HuH-7.5 (cell line): ENCODE data around the gene PRDM16.
"Not testable (repeated sequence)": the region's sequence is repeated elsewhere in the genome, so short reads cannot be mapped to it uniquely, and the experiment has no call there.

Source experiments
- DNase-seq: peaks from one replicate; pipeline ENCODE4 v3.0.0; 2011; ENCODE audit warnings: low spot score

PRDM16 gene

DNA sequence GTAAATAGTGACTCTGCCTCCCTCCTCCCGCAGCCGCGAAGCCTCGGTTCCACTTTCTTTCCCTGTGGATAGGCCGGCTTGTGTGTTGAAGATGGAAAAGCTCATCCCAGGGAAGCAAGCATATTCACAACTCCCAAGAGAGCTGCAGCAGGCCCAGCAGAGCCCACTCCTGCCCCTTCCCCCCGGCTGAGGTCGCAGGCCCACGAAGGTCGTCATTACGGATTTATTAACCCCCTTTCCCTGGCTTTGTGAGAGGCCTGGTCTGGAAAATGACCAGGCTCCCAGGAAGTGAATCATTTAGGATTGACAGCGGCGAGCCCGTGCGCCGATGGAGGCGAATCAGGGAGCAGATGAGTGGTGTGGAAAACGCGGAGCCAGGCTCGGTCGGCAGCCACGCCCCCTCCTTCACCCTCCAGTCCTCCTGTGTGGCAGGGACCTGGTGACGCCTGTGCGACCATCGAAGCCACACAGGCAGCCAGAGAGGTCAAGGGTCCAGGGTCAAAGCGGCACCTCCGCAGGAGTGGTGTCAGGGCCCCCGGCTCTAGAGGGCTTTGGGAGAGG, 93.4 kb downstream of the PRDM16 start:
- no peak for DNase-seq

DNA sequence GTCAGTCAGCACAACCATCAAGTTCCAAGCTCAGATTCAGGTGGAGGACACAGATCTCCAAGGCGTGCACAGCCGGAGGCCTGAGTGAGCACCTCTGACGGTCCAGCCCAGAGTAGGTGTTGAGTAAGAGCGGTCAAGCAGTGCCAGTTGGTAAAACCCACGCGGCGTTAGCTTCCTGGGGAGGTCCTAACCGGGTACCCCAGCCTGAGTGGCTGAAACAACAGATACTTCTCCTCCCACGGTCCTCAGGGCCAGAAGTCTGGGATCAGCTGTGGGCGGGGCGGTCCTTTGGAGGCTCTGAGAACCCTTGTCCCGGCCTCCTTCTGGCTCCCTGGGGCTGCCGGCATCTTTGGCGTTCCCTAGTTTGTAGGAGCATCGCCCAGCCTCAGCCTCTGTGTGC, 94.4 kb downstream of the PRDM16 start:
- no peak for DNase-seq

DNA sequence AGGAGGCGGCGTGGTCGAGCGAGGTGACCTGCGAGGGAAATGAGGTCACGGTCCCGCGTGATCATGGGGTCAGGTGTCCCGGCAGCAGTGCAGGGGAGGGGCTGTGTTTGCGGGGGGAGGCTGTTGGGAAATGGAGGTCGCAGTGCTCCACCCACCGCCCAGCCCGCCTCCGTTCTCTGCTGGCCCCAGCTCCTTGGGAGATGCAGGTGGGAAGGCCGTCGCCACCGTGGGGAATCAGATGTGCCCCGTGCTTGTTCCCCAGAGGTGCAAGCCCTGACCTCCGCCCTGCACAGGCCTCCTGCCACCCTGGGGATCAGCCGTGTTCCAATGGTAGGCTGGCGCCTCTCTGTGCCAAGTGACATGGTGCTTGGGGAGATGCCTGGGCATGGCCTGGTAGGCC, 95.7 kb downstream of the PRDM16 start:
- DNase-seq = no peak

GRCh38 chr1:3165189-3165588, 96.2 kb downstream of the PRDM16 start:
- not testable (repeated sequence) for DNase-seq

DNA sequence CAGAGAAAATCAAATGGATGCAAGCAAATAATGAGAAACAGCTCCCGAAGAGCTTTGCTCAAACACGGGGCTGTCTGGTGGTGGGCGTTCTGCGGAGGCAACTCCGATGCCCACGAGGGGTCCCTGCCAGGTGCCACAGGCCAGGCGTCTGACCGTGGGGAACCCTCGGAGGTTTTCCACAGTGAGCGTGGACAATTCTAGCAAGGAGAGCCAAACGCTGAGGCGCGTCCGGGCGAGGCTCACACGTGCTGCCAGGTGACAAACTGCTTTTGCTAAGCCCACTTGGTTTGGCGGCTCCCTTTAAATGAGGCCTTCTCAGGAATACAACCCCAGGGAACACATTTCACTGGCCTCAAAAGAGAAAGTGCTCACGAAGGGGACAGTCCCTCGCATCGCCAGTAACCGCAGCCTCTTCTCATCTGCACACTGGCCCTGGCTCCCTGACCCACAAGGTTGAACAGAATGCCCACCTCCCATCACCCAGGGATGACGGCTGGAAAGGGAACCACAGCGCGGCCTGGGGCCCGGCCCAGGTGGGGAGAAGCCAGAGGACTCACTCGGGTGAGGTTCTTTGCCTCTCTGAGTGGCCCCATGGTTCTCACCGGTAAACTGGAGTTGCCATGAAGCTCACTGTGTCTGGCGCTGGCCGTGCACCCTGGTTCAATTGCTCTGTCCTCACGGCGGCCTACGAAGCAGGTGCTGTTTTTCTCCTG, 97.4 kb downstream of the PRDM16 start:
- no peak for DNase-seq

- no peak for DNase-seq
These were observed 98.3 kb downstream of the PRDM16 start for GRCh38 chr1:3167255-3167654.

- DNase-seq = no peak
These were observed 99.7 kb downstream of the PRDM16 start for GRCh38 chr1:3168678-3169077.

DNA sequence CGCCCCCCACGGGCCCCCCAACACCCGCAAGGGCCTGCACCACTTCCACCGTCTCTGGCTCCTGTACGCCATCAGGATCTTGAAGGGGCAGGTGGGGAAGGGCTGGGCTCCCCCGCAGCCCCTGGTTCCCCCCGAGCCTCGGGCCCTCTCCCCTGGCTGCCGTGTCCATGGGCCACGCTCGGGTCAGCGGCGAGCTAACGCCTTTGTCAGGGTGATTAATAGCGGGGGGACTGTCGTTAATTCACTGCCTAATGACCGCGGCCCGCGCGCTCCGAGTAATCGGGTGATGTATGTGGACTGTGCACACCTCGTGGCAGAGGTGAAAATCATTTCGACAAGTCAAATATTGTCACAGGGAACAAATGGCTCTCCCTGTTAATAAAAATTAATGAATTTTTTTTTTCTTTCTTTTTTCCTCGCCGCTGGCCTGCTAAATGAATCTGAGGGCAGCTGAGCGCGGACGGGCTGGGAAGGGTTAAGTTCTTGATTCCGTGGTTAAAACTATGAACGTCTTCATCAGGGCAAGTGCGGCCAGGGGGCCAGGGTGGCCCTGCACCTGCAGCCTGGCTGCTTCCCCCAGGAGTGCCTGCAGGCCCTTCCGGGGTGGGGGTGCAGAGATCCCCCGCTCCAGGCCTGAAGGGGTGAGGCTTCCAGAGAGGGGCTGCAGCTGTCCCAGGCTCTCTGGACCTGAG, 100.8 kb downstream of the PRDM16 start:
- DNase-seq = no peak

- DNase-seq = peak; percentile 85
These were observed 101.8 kb downstream of the PRDM16 start for GRCh38 chr1:3170561-3171453.

DNA sequence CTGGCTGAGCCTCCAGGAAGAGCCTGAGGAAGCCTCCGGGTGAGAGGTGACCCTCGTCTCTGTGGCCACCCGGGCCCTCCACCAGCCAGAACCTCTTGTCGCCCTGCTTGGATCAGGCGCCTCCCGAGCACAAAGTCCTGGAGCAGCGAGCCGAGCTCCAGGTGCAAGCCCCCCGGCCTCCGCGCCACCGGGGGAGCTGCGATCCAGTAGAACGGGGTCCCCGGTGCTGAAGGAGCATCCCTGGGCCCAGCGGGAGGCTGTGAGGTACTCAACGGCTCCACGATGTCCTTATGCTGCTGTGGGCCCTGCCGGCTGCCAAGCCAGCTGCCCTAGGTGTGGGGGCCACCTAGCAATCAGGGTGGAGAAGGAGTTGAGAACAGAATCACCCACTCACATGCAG, 102.8 kb downstream of the PRDM16 start:
- no peak for DNase-seq

GRCh38 chr1:3172431-3173380, 103.7 kb downstream of the PRDM16 start:
- DNase-seq = no peak

DNA sequence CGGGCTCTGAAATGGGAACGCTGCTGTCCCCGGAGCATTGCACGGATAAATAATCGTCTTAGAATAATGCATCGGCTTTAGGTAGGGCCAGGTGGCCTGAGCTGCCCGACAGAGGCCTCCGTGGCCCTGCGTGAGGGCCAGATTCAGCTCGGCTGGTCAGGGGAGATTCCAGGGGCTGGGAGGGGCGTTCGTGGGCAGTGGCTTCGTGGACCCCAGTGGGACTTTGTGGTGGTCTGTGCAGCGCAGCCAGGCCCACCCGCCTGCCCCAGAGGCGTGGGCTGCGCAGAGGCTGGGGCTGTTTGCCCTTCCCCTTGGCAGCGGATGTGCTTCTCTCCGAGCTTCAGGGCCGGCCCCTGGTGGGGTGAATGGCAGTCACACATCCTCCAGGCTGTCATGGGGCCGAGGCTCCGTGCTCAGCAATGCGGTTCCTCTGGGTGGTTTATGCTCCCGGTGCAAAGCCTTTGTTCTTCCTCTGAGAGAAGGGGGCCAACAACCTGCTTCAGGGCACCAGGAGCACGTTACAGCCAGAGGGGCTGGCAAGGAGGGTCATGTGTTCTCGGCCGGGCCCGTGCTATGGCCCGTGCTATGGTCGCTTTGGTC, 104.5 kb downstream of the PRDM16 start:
- DNase-seq = no peak

- DNase-seq = no peak
These were observed 105.7 kb downstream of the PRDM16 start for GRCh38 chr1:3174487-3175247.

DNA sequence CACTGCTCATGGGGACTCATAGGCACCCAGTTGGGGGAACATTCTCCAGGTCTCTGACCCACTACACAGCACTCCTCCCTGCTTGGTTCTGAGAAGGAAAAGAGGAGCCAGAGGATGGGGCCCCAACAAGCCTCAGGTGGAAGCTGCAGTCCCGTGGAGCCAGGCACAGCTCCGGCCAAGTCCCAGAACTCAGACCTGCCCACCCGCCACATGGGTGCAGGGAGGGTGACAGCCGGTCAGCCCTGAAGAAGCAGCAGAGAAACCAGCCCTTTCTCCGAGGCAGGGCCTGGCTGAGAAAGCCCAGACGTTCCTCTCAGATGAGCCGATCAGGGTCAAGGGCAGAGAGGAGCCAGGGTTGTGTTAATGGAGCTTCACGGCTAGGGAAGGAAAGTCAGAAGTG, 106.5 kb downstream of the PRDM16 start:
- no peak for DNase-seq

DNA sequence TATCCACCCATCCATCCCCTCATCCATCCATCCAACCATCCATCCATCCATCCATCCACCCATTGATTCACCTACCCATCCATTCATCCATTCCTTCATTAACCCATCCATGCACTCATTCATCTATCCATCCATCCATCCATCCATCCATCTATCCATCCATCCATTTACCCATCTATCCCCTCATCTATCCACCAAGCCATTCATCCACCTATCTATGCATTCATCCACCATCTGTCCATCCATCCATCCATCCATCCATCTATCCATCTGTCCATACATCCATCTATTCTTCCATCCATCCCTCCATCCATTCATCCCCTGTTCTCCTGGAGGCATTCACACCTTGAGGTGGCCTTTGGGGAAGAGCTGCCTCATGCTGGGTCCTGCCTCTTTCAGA, 107.0 kb downstream of the PRDM16 start:
- no peak for DNase-seq

- DNase-seq = no peak
These were observed 107.8 kb downstream of the PRDM16 start for GRCh38 chr1:3176820-3177219.

- DNase-seq = no peak
These were observed 109.3 kb downstream of the PRDM16 start for GRCh38 chr1:3178279-3178678.

DNA sequence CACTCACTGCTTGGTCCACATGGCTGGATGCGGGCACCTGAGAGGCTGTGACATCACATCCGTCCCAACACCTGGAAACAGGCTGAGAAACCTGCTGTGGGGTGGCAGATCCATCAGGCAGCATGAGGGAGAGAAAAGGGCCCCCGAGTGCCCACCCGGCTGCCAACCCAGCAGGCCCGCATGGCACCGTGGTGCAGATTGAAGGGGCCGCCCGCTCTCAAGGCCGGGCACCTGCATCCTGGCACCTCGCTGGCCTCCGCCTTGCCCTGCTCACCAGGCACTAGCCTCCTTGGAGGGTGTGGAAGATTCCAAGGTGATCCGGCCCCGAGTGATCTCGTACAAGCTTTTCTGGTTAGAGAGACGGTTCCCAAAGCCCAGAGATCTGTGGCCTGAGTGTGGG, 110.5 kb downstream of the PRDM16 start:
- DNase-seq = no peak

DNA sequence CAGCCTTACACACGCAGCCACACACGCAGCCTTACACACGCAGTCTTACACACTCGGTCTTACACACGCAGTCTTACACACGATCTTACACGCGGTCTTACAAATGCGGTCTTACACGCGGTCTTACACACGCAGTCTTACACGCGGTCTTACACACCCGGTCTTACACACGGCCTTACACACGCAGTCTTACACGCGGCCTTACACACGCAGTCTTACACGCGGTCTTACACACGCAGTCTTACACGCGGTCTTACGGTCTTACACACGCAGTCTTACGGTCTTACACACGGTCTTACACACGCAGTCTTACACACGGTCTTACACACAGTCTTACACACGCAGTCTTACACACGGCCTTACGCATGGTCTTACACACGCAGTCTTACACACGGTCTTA, 111.9 kb downstream of the PRDM16 start:
- no peak for DNase-seq

GRCh38 chr1:3181956-3182355, 113.0 kb downstream of the PRDM16 start:
- DNase-seq = no peak
